Endodermal cell (in vitro differentiated cells): Measurements from ENCODE around the gene TNFAIP8L2. TPM values are rescaled to one million over a fixed set of nuclear protein-coding genes. Genes with fewer than 3 reads are reported as not detected.

Source experiments
- total RNA-seq, 2 donors: library from RNA; stranded (reverse); fragmentation: NEBNext Ultra II Directional in 1 of 2; extraction: Animal tissue kit (Norgen Biotek cat#: 25700) in 1 of 2; gene quantifications; 2 replicates in 1 of 2; 3 replicates in 1 of 2; pipeline ENCODE4 v1.2.1, GENCODE V29; 2021

TNFAIP8L2 gene
- total RNA-seq, 2 donors from 2014 or later: not detected

Other genes with a start within 250 kb of the TNFAIP8L2 start
- gene SETDB1, start 230.3 kb upstream of the TNFAIP8L2 start, total RNA-seq: 10 to 100 TPM; 68.6 to 73.5 TPM
- 100 to 1,000 TPM; 143 to 183 TPM for gene CERS2, start 181.8 kb upstream of the TNFAIP8L2 start, total RNA-seq
- not detected for gene ANXA9, start 174.4 kb upstream of the TNFAIP8L2 start, total RNA-seq
- gene MINDY1, start 149.7 kb upstream of the TNFAIP8L2 start, total RNA-seq: 10 to 100 TPM in 1 of 2 donors, 1 to 10 TPM in 1; 8.6 to 10.8 TPM
- gene PRUNE1, start 148.2 kb upstream of the TNFAIP8L2 start, total RNA-seq: 10 to 100 TPM; 23.8 to 29.3 TPM
- 1 to 10 TPM; 1.6 to 2.9 TPM for gene BNIPL, start 120.1 kb upstream of the TNFAIP8L2 start, total RNA-seq
- gene C1orf56, start 108.9 kb upstream of the TNFAIP8L2 start, total RNA-seq: 1 to 10 TPM; 4.7 to 6.6 TPM
- gene CDC42SE1, start 97.0 kb upstream of the TNFAIP8L2 start, total RNA-seq: 10 to 100 TPM; 69.8 to 74.5 TPM
- gene MLLT11, start 96.3 kb upstream of the TNFAIP8L2 start, total RNA-seq: 10 to 100 TPM; 16.5 to 19.2 TPM
- 1 to 10 TPM; 7.5 to 7.7 TPM for gene GABPB2, start 85.9 kb upstream of the TNFAIP8L2 start, total RNA-seq
- 10 to 100 TPM; 23.8 to 26.5 TPM for gene SEMA6C, start 10.0 kb upstream of the TNFAIP8L2 start, total RNA-seq
- 10 to 100 TPM in 1 of 2 donors, 1 to 10 TPM in 1; 9.1 to 13.0 TPM for gene LYSMD1, start 9.3 kb downstream of the TNFAIP8L2 start, total RNA-seq
- 10 to 100 TPM; 41.1 to 44.8 TPM for gene SCNM1, start 9.5 kb downstream of the TNFAIP8L2 start, total RNA-seq
- gene TMOD4, start 19.3 kb downstream of the TNFAIP8L2 start, total RNA-seq: 1 to 10 TPM; 1.0 to 1.9 TPM
- 100 to 1,000 TPM in 1 of 2 donors, 10 to 100 TPM in 1; 79.4 to 103 TPM for gene VPS72, start 33.5 kb downstream of the TNFAIP8L2 start, total RNA-seq
- 100 to 1,000 TPM; 102 to 144 TPM for gene PIP5K1A, start 41.9 kb downstream of the TNFAIP8L2 start, total RNA-seq
- gene PSMD4, start 98.1 kb downstream of the TNFAIP8L2 start, total RNA-seq: 100 to 1,000 TPM; 188 to 205 TPM
- gene ZNF687, start 125.7 kb downstream of the TNFAIP8L2 start, total RNA-seq: 10 to 100 TPM; 43.0 to 49.8 TPM
- gene PI4KB, start 170.8 kb downstream of the TNFAIP8L2 start, total RNA-seq: 10 to 100 TPM; 34.3 to 37.5 TPM
- gene RFX5, start 190.6 kb downstream of the TNFAIP8L2 start, total RNA-seq: 10 to 100 TPM; 57.7 to 72.1 TPM
- 10 to 100 TPM; 35.4 to 39.2 TPM for gene SELENBP1, start 216.1 kb downstream of the TNFAIP8L2 start, total RNA-seq
- gene PSMB4, start 242.9 kb downstream of the TNFAIP8L2 start, total RNA-seq: 100 to 1,000 TPM; 327 to 333 TPM